Globus pallidus (tissue), 1 donor: Measurements from ENCODE around the gene FAM186B.
"Not testable (repeated sequence)": the region's sequence is repeated elsewhere in the genome, so short reads cannot be mapped to it uniquely, and the experiment has no call there.

Experiments
- DNase-seq: peaks from one replicate; pipeline ENCODE4 v3.0.0-alpha.2; 2015; ENCODE audit warnings: low spot score

The FAM186B gene

GRCh38 chr12:49605539-49605938, at the start of gene FAM186B:
Gene FAM186B, minus strand, starts transcription at chr12:49605639. Its CDS starts 162 bp downstream, at chr12:49605477.
- DNase-seq = not testable (repeated sequence)

DNA sequence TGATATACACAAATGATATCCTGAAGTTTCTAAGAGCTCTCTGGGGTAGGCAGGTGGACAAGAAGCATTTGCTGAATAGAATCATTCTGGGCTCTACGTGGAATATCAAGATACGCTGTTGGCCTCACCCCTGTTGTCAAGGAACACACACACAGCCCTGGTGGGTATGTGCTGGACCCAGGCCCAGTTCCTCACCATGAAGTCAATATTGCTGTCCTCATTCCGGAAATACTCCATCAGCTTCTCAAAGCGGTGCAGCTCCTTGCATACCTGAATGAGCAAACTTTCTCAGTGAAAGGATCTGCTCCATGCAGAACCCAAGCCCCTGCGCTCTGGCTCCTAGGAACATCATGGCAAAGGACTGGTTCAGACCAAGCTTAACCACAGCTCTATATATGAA, 49.3 kb upstream of the FAM186B start:
- DNase-seq = no peak

GRCh38 chr12:49652921-49653520, 47.6 kb upstream of the FAM186B start:
- DNase-seq = no peak

GRCh38 chr12:49651855-49652254, 46.4 kb upstream of the FAM186B start:
- no peak for DNase-seq

DNA sequence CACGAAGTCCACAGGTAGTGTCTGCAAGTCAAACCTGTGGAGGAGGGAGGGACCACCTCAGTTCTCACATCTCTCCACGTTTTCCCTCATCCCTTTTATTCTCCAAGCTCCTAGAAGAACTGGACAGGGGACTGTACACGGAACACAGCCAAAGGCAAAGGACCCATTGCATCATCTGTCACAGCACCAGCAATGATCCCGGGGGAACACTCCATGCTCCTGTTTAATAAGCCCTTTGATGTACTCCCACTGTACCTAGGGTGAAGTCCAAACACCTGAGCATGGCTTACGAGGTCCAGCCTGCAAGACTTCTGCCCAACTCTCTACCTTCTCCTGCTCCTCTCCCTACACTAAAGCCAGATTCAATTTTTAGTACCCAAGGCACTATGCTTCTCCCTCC, 44.5 kb upstream of the FAM186B start:
- DNase-seq = no peak

GRCh38 chr12:49649445-49649844, 44.0 kb upstream of the FAM186B start:
- no peak for DNase-seq

DNA sequence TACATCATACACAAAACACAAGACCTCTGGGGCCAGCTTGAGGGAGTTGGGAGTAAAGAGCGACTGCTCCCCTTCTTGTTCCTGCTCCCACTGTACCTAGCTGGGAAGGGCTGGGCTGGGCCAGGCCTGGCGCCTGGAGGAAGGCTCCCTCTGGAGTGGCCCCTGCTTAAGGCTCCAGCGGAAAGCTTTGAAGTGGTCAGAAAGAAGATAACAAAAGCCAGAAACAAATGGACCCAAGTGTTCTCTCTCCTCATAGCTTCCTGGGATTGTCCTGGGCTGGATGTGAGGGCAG, 43.2 kb upstream of the FAM186B start:
- DNase-seq = no peak

DNA sequence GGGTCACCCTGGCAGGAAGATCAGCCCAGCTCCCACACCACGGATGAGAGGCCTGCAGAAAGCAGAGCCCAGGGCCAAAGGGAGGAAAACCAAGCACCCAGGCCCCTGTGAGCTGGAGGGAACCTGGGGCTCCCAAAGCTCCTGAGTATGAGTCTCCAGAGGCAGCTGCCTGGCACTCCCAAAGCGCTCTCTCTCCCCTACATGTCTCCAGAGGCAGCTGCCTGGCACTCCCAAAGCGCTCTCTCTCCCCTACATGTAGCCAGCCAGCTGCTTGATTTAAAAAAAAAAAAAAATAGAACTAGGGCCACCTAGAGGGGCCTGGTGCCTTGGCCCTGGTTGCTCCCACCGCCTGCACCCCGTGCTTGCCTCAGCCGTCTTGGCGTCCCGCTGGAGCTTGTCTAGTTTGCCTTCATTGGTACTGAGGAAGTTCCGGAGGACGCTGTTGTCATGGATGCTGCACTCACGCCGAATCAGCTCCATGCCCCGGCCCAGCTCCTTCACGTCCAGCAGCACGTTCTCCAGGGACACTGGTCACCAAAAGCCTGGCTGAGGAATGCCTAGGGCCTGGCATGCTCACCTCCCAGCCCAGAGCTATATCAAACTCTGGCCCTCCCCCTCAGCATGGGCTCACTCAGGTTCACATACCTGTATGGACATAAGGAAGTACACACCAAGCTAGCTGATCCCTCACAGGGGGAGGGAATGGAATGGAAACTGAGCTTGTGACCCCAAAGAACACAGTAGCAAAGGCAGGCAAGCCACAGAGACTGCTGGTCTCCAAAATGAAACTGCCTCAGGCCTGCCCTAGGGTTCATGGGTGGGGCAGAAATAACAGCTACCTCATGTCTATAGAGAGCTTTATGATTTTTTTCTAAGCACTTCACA, 42.6 kb upstream of the FAM186B start:
- DNase-seq = no peak

- DNase-seq = no peak
Observed at GRCh38 chr12:49646871-49647654, 41.6 kb upstream of the FAM186B start.

- no peak for DNase-seq
Observed at GRCh38 chr12:49646331-49646830, 40.9 kb upstream of the FAM186B start.

GRCh38 chr12:49645146-49646039, 40.0 kb upstream of the FAM186B start:
- no peak for DNase-seq

- DNase-seq = peak; percentile 85
Observed at GRCh38 chr12:49644620-49644994, 39.2 kb upstream of the FAM186B start.

DNA sequence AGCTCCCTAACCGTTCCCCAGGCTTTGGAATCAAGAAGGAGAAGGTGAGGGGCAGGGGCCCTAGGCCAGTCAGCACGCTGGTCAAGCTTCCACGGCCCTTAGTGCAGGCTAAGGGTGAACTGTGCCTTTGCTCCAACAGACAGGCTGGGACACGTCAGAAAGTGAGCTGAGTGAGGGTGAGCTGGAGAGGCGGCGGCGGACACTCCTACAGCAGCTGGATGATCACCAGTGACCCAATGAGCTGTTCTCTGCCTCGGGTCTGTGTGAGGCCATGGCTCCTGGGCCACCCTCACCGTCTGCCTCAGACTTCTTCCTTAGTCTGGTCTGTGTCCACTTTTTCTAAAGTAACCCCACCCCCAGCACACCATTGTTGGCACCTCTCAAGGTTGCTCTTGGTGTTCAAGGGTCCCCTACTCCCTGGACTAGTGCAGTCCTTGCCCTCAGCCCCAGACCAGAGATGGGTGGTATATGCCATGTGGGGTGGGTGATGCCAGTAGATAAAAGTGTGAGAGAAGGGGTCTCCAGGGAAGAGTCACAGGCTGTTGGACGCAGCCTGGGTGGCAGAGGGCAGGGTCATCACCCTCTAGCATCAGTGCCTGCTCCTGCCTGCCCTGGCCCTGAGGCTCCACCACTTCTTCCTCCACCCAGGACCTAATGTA, 38.7 kb upstream of the FAM186B start:
- no peak for DNase-seq

DNA sequence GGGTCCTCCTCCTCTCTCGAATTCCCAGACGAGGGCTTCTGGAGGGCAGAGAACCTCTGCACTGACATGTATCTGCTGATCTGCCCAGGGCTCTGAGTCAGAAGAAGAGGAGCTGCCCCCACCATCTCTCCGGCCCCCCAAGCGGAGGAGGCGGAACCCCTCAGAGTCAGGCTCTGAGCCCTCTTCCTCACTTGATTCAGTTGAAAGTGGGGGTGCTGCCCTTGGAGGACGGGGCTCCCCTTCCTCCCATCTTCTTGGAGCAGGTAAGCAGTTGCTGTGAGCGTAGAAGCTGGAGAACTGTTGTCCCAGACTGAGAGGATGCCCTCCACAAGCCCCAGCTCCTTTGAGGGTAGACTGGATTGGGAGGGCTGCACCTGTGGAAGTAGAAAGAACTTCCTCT, 37.7 kb upstream of the FAM186B start:
- DNase-seq = no peak

- no peak for DNase-seq
Observed at GRCh38 chr12:49642370-49642802, 36.9 kb upstream of the FAM186B start.

DNA sequence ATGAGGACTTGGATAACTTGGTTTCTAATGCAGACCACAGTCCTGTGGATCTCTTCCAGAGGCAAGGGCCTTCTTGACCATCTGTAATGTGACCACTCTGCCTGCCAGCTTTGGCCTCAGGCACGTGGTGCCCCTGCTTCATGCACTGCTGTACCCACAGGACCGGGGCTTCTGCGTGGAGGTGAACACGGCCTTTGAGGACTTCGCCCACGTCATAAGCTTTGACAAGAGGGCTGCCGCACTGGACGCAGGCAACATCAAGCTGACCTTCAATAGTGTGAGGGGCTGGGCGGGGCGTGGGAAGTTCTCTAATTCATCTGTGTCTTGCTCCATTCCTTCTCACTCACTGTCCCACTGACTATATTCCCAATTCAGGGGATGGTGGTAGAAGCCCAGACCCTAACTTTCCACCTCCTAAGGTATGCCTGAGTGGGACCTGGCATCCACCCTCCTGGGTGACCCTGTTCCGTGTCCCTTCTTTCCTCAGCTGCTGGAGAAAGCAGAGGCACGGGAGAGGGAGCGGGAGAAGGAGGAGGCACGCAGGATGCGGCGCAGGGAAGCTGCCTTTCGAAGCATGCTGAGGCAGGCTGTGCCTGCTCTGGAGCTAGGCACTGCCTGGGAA, 36.4 kb upstream of the FAM186B start:
- DNase-seq = no peak

DNA sequence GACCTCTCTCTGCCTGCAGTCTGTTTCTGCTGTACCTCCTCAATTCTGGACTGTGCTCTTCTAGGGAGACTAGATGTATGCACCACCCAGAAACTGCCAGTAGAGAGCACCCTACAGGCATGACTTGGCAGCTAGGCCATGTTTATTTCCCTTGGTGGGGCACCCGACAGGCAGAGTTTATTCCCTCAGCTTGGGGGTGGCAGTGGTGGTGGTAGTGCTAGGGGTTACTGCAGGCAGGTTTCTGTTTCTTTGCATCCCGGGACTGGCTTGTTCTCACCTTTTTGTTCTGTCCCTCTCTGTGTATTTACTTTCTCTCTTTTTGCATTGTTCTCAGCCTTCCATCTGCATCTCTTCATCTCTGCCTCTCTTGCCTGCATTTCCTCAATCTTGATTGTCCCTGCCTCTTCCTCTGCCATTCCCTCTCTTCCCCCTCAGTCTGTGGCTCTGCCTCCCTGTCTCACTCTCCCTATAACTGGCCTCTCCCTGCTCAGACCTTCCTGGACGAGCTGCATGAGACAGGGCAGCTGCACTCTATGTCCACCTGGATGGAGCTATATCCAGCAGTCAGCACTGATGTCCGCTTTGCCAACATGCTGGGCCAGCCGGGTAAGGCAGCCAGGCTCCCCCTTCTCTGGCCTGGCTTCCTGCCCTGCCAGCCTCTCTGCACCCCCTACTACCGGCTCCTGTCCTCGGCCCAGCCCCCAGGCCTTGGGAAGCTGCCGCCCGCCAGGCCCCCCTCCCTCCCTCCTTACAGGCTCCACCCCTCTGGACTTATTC, 31.7 kb upstream of the FAM186B start:
- DNase-seq = peak; percentile 76

- DNase-seq = no peak
Observed at GRCh38 chr12:49636574-49636973, 31.1 kb upstream of the FAM186B start.

DNA sequence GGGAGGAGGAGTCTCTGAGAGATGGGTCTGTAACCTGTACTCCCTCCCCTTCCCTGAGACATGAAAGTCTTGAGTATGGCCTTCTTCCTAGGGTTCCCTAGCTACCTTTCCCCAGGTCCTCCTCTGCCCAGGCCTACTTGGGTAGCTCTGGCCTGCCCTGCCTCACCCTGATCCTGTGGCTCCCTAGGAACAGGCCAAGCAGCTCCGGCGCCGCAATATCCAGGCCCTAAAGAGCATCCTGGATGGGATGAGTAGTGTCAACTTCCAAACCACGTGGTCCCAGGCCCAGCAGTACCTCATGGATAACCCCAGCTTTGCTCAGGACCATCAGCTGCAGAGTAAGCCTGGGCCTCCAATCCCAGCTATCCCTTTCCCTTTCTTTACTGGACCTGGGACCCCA, 30.2 kb upstream of the FAM186B start:
- DNase-seq = no peak

- DNase-seq = no peak
Observed at GRCh38 chr12:49635036-49635435, 29.6 kb upstream of the FAM186B start.
